DND-41 (cell line): ENCODE data around the gene RPL10.

Source experiments
- ATAC-seq: fragments of 200-7000 bp; cut with Tn5 transposase; 3 replicates; pipeline ENCODE4 v1.9.1; 2021; ENCODE audit warnings: low read depth; ENCODE audit not compliant: insufficient read depth
- DNase-seq: peaks from one replicate; pipeline ENCODE4 v3.0.0-alpha.2; 2020
- H2AFZ ChIP-seq: 2 replicates; pipeline ENCODE4 v1.6.0; 2012; ENCODE audit warnings: low read depth, low read length
- H3K27ac ChIP-seq: 2 replicates; pipeline ENCODE4 v1.5.1; 2012; ENCODE audit warnings: low read length, inconsistent platforms
- H3K27me3 ChIP-seq: fragments of 200-600 bp; sonication (generic); 2 replicates; pipeline ENCODE4 v1.6.0; 2012; ENCODE audit warnings: low read length, mild to moderate bottlenecking, inconsistent platforms; ENCODE audit not compliant: insufficient read depth, poor library complexity
- H3K36me3 ChIP-seq: 2 replicates; pipeline ENCODE4 v1.5.1; 2012; ENCODE audit warnings: low read length, inconsistent platforms; ENCODE audit not compliant: insufficient read depth
- H3K4me1 ChIP-seq: 2 replicates; pipeline ENCODE4 v1.5.1; 2012; ENCODE audit warnings: mild to moderate bottlenecking, low read length; ENCODE audit not compliant: insufficient read depth
- H3K4me2 ChIP-seq: 2 replicates; pipeline ENCODE4 v1.6.0; 2012; ENCODE audit warnings: mild to moderate bottlenecking, moderate library complexity, low read length, inconsistent platforms; ENCODE audit not compliant: insufficient read depth
- H3K4me3 ChIP-seq, 2 experiments: fragments of 200-600 bp in 1 of 2; shearing (Covaris generic) in 1 of 2; 2 replicates each; pipeline ENCODE4 v1.5.1; 2012 to 2016; ENCODE audit warnings: inconsistent platforms in 2 of 2, low read length in 2 of 2, mild to moderate bottlenecking in 2 of 2, low read depth in 1 of 2, moderate library complexity in 1 of 2
- H3K79me2 ChIP-seq: 2 replicates; pipeline ENCODE4 v1.6.0; 2012; ENCODE audit warnings: low read length, inconsistent platforms; ENCODE audit not compliant: insufficient read depth
- H3K9ac ChIP-seq: 2 replicates; pipeline ENCODE4 v1.6.0; 2012; ENCODE audit warnings: low read depth, mild to moderate bottlenecking, inconsistent platforms, low read length, moderate library complexity
- H3K9me3 ChIP-seq: 2 replicates; pipeline ENCODE4 v1.5.1; 2012; ENCODE audit warnings: low read length, moderate library complexity, mild to moderate bottlenecking, inconsistent platforms; ENCODE audit not compliant: insufficient read depth, severe bottlenecking
- H4K20me1 ChIP-seq: 2 replicates; pipeline ENCODE4 v1.6.0; 2012; ENCODE audit warnings: low read length; ENCODE audit not compliant: insufficient read depth
- CTCF ChIP-seq: IDR thresholded peaks from 2 replicates; pipeline ENCODE4 v1.5.1; 2012; ENCODE audit warnings: borderline replicate concordance, low read length, moderate library complexity, mild to moderate bottlenecking; ENCODE audit not compliant: poor library complexity, severe bottlenecking; ENCODE audit errors: extremely low read depth
- EZH2 ChIP-seq: IDR thresholded peaks from 3 replicates; pipeline ENCODE4 v1.6.1; 2012; ENCODE audit warnings: borderline replicate concordance, low read depth, mild to moderate bottlenecking, moderate library complexity, low read length, inconsistent platforms; ENCODE audit not compliant: severe bottlenecking

The RPL10 gene

GRCh38 chrX:154431341-154431740 is 33.2 kb downstream of the RPL10 start:
- Histone ChIP-seq H2AFZ (no peak overlapping the region), H3K9me3 (no peaks in the 10 kb centered on the region), H3K27me3 (no peaks in the 10 kb centered on the region), H3K79me2 (peaks cover 30% of the 10 kb centered on the region), H4K20me1 (no peaks in the 10 kb centered on the region), H3K4me1 (peaks cover 41% of the 10 kb centered on the region), H3K36me3 (peaks cover 45% of the 10 kb centered on the region), H3K4me3 (no peak overlapping the region), H3K4me2 (no peak overlapping the region), H3K27ac (no peak overlapping the region), H3K9ac (no peak overlapping the region)
- no peak for TF ChIP-seq CTCF
- no peak for TF ChIP-seq EZH2
- ATAC-seq, result no peak
- no peak for DNase-seq

DNA sequence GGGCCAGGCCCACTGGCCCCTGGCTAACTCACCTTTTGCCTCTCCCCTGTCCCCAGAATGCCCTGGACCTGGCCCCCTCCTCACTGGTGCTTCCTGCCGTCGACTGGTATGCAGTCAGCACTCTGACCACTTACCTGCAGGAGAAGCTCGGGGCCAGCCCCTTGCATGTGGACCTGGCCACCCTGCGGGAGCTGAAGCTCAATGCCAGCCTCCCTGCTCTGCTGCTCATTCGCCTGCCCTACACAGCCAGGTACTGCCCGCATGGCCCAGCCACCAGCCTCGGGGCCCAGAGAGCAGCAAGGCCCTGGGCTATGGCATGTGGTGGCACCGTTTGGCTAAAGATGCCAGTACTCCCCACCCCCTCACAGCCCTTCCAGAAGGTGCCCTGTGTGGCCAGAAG is 34.0 kb downstream of the RPL10 start:
- no peaks in the 10 kb centered on the region for H3K9me3 ChIP-seq
- H3K36me3 ChIP-seq, result peaks cover 45% of the 10 kb centered on the region
- H3K9ac ChIP-seq, result no peak overlapping the region
- no peak for ATAC-seq
- H4K20me1 ChIP-seq, result no peaks in the 10 kb centered on the region
- TF ChIP-seq EZH2, result no peak
- no peak for TF ChIP-seq CTCF
- no peak overlapping the region for H3K4me2 ChIP-seq
- H3K27ac ChIP-seq, result no peak overlapping the region
- no peak overlapping the region for H2AFZ ChIP-seq
- peaks cover 30% of the 10 kb centered on the region for H3K79me2 ChIP-seq
- H3K4me1 ChIP-seq, result peaks cover 38% of the 10 kb centered on the region
- no peak for DNase-seq
- H3K4me3 ChIP-seq, result no peak overlapping the region
- H3K27me3 ChIP-seq, result no peaks in the 10 kb centered on the region

DNA sequence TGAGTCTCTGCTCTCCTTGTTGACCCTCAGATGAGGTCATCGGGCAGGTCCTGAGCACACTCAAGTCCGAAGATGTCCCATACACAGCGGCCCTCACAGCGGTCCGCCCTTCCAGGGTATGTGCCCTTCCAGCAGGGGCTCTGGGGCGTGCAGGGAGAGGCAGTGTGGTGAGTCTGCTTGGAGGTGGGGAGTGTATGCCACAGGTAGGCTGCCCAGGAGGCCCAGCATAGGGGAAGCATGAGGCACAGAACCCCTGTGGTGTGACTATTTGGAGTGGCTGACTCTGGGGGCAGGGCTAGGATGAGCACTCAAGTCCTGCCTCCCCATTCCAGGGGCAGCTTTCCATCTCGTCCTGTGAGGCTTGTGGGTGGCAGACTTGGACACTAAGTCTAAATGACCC is 35.4 kb downstream of the RPL10 start:
- ATAC-seq (no peak), DNase-seq (no peak)
- no peak for TF ChIP-seq EZH2
- TF ChIP-seq CTCF, result no peak
- H3K27me3 ChIP-seq, result no peaks in the 10 kb centered on the region
- H3K4me1 ChIP-seq, result peaks cover 41% of the 10 kb centered on the region
- no peak overlapping the region for H3K4me3 ChIP-seq
- H3K79me2 ChIP-seq, result peaks cover 35% of the 10 kb centered on the region
- H3K27ac ChIP-seq, result no peak overlapping the region
- H3K4me2 ChIP-seq, result no peak overlapping the region
- peaks cover 51% of the 10 kb centered on the region for H3K36me3 ChIP-seq
- no peaks in the 10 kb centered on the region for H3K9me3 ChIP-seq
- no peak overlapping the region for H2AFZ ChIP-seq
- no peak overlapping the region for H3K9ac ChIP-seq
- H4K20me1 ChIP-seq, result peaks cover 11% of the 10 kb centered on the region
